ENCODE data around the gene CEP131.

GRCh38 chr17:81191116-81191515 is 31.6 kb downstream of the CEP131 start:
- TF ChIP-seq, protein P1, sequence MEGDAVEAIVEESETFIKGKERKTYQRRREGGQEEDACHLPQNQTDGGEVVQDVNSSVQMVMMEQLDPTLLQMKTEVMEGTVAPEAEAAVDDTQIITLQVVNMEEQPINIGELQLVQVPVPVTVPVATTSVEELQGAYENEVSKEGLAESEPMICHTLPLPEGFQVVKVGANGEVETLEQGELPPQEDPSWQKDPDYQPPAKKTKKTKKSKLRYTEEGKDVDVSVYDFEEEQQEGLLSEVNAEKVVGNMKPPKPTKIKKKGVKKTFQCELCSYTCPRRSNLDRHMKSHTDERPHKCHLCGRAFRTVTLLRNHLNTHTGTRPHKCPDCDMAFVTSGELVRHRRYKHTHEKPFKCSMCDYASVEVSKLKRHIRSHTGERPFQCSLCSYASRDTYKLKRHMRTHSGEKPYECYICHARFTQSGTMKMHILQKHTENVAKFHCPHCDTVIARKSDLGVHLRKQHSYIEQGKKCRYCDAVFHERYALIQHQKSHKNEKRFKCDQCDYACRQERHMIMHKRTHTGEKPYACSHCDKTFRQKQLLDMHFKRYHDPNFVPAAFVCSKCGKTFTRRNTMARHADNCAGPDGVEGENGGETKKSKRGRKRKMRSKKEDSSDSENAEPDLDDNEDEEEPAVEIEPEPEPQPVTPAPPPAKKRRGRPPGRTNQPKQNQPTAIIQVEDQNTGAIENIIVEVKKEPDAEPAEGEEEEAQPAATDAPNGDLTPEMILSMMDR (conservative IDR thresholded peaks at IDR 0.05 in 1 of 2, IDR thresholded peaks at IDR 0.05 in 1 of 2; ENCODE audit: extremely low read depth in 1 of 2, insufficient read depth in 1 of 2, low read depth in 1 of 2, low read length in 2 of 2), result no peak
- TF ChIP-seq EZH2 (IDR thresholded peaks at IDR 0.05; ENCODE audit: borderline replicate concordance, low read length), result no peak

All from mammary epithelial cell (primary cell).